Measurements from ENCODE around the gene ASTN2. TPM values are rescaled to one million over a fixed set of nuclear protein-coding genes. Genes with fewer than 3 reads are reported as not detected.

The ASTN2 gene
- total RNA-seq, 1 experiment from 2014 or later: 4.8 TPM

DNA sequence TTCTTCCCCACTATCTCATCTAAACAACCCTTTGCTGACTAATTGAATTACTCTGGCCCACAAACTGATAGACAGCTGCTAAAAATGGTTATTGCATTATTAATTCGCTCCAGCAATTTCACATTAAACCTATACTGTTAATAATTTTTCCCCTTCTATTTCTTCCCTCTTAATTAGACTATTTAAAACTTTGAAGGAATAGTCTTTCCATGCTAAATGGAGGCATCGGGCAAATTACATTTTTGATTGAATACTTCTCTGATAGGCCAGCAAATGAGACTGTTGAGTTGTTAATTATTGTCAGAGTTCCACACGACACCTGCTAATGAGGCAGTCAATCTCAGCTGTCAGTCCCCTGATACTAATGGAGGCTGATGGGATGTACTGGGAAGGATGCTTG, 485.2 kb downstream of the ASTN2 start:
- no peak overlapping the region for H3K4me3 ChIP-seq (replicated peaks in 1 of 2; ENCODE audit: low read depth in 1 of 2, low read length in 2 of 2)
- no peaks in the 10 kb centered on the region for H3K4me1 ChIP-seq (ENCODE audit: control insufficient read depth in 1 of 2, insufficient read depth in 2 of 2, low read length in 2 of 2)
- POLR2A ChIA-PET: no interaction called here
- no peak for TF ChIP-seq ZNF274 (IDR thresholded peaks at IDR 0.05; ENCODE audit: low read depth, low read length)
- no peak for TF ChIP-seq POLR2AphosphoS5 (IDR thresholded peaks at IDR 0.05; ENCODE audit: low read depth, low read length)
- no peak for TF ChIP-seq EGR1 (IDR thresholded peaks at IDR 0.05; ENCODE audit: low read depth)
- TF ChIP-seq TCF7L2 (IDR thresholded peaks at IDR 0.05; ENCODE audit: borderline replicate concordance, extremely low read depth, insufficient read depth, insufficient read length): no peak
- TF ChIP-seq CEBPB (IDR thresholded peaks at IDR 0.05; ENCODE audit: low read depth): no peak
- TF ChIP-seq, protein P1, sequence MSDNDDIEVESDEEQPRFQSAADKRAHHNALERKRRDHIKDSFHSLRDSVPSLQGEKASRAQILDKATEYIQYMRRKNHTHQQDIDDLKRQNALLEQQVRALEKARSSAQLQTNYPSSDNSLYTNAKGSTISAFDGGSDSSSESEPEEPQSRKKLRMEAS (IDR thresholded peaks at IDR 0.05): no peak
- TF ChIP-seq SP1 (IDR thresholded peaks at IDR 0.05; ENCODE audit: low read depth): no peak
- TF ChIP-seq EZH2phosphoT487 (IDR thresholded peaks at IDR 0.05; ENCODE audit: borderline replicate concordance): no peak
- TF ChIP-seq, protein P2, sequence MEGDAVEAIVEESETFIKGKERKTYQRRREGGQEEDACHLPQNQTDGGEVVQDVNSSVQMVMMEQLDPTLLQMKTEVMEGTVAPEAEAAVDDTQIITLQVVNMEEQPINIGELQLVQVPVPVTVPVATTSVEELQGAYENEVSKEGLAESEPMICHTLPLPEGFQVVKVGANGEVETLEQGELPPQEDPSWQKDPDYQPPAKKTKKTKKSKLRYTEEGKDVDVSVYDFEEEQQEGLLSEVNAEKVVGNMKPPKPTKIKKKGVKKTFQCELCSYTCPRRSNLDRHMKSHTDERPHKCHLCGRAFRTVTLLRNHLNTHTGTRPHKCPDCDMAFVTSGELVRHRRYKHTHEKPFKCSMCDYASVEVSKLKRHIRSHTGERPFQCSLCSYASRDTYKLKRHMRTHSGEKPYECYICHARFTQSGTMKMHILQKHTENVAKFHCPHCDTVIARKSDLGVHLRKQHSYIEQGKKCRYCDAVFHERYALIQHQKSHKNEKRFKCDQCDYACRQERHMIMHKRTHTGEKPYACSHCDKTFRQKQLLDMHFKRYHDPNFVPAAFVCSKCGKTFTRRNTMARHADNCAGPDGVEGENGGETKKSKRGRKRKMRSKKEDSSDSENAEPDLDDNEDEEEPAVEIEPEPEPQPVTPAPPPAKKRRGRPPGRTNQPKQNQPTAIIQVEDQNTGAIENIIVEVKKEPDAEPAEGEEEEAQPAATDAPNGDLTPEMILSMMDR (IDR thresholded peaks at IDR 0.05 in 2 of 3, conservative IDR thresholded peaks at IDR 0.05 in 1 of 3; ENCODE audit: borderline replicate concordance in 1 of 3, insufficient read depth in 1 of 3, low read depth in 2 of 3, low read length in 2 of 3): no peak
- TF ChIP-seq, protein P3, sequence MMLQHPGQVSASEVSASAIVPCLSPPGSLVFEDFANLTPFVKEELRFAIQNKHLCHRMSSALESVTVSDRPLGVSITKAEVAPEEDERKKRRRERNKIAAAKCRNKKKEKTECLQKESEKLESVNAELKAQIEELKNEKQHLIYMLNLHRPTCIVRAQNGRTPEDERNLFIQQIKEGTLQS (IDR thresholded peaks at IDR 0.05): no peak
- TF ChIP-seq ZFX (IDR thresholded peaks at IDR 0.05): no peak
- TF ChIP-seq CBX3 (IDR thresholded peaks at IDR 0.05; ENCODE audit: low read depth): no peak
- no peak for TF ChIP-seq SIN3A (IDR thresholded peaks at IDR 0.05; ENCODE audit: low read depth)
- H3K9me2 ChIP-seq (ENCODE audit: insufficient read depth): no peaks in the 10 kb centered on the region
- H4K20me1 ChIP-seq (ENCODE audit: insufficient read depth): no peaks in the 10 kb centered on the region
- H3K27ac ChIP-seq (ENCODE audit: low read depth, low read length): no peak overlapping the region
- no peak for DNase-seq (ENCODE audit: low read depth, low spot score)
- intact Hi-C loops (cut with micrococcal nuclease): no loop called here
- no peak for ATAC-seq
- BruUV-seq (replicated peaks): no TSS peak
- RAD21 ChIA-PET (ENCODE audit: low non-redundant PET in 1 of 2, low total read pairs in 2 of 2, uncharacterized antibody in 2 of 2, unreplicated experiment in 2 of 2): no interaction called here
- H3K9me3 ChIP-seq (ENCODE audit: control insufficient read depth in 1 of 2, insufficient read depth in 1 of 2, low read depth in 1 of 2, low read length in 2 of 2): no peaks in the 10 kb centered on the region
- no peaks in the 10 kb centered on the region for H3K79me2 ChIP-seq (ENCODE audit: insufficient read depth, low read length)
- H3K27me3 ChIP-seq (ENCODE audit: insufficient read depth, low read length): peaks cover 7% of the 10 kb centered on the region
- no peak overlapping the region for H3K9ac ChIP-seq (ENCODE audit: low read length)
- H3K36me3 ChIP-seq (ENCODE audit: control insufficient read depth in 1 of 2, insufficient read depth in 2 of 2, low read length in 2 of 2): no peaks in the 10 kb centered on the region
- H3K4me2 ChIP-seq (ENCODE audit: low read length): no peak overlapping the region
- CTCF ChIA-PET: no interaction called here
- H2AFZ ChIP-seq (ENCODE audit: low read depth, low read length, poor library complexity, severe bottlenecking): no peak overlapping the region
